Sigmoid colon (tissue), 7 donors: ENCODE data around the gene CCDC24. TPM values are rescaled to one million over a fixed set of nuclear protein-coding genes. Genes with fewer than 3 reads are reported as not detected.

Experiments used
- DNase-seq: peaks from one replicate; pipeline ENCODE4 v3.0.0-alpha.2; 2019
- H3K27ac ChIP-seq, 4 donors: fragments of 200-600 bp; sonication (generic); one replicate each; pipeline ENCODE4 v1.5.1; 2016 to 2019; ENCODE audit warnings: mild to moderate bottlenecking in 1 of 4
- H3K27me3 ChIP-seq, 3 donors: fragments of 200-600 bp; sonication (generic); one replicate each; pipeline ENCODE4 v1.5.1; 2019; ENCODE audit warnings: mild to moderate bottlenecking in 1 of 3
- H3K36me3 ChIP-seq, 4 donors: fragments of 200-600 bp; sonication (generic); one replicate each; pipeline ENCODE4 v1.5.1; 2016 to 2019
- H3K4me1 ChIP-seq, 4 donors: fragments of 200-600 bp; sonication (generic); one replicate each; pipeline ENCODE4 v1.5.1; 2017 to 2019
- H3K4me3 ChIP-seq, 4 donors: fragments of 200-600 bp; sonication (generic); one replicate each; pipeline ENCODE4 v1.5.1; 2017 to 2019; ENCODE audit warnings: mild to moderate bottlenecking in 2 of 4, moderate library complexity in 1 of 4
- H3K9me3 ChIP-seq, 4 donors: fragments of 200-600 bp in 3 of 4; sonication (generic) in 3 of 4; one replicate each; pipeline versions ENCODE4 v1.5.1 to v1.6.1; 2013 to 2019
- CTCF ChIP-seq, 4 experiments: fragments of 450-650 bp in 3 of 4; fragments of 200-600 bp in 1 of 4; IDR thresholded peaks; one replicate each; pipeline ENCODE4 v1.5.1; 2016 to 2019; ENCODE audit warnings: antibody characterized with exemption in 4 of 4, mild to moderate bottlenecking in 3 of 4, moderate library complexity in 2 of 4
- EP300 ChIP-seq, 4 donors: sonication (generic); formaldehyde crosslinking; IDR thresholded peaks; one replicate each; pipeline ENCODE4 v1.6.1; 2017; ENCODE audit warnings: antibody characterized with exemption in 4 of 4
- POLR2A ChIP-seq, 2 donors: fragments of 450-650 bp; IDR thresholded peaks; one replicate each; pipeline ENCODE4 v1.6.1; 2016; ENCODE audit warnings: antibody characterized with exemption in 2 of 2, mild to moderate bottlenecking in 2 of 2, moderate library complexity in 2 of 2
- POLR2AphosphoS5 ChIP-seq, 4 donors: sonication (generic); formaldehyde crosslinking; IDR thresholded peaks; one replicate each; pipeline ENCODE4 v1.6.1; 2017; ENCODE audit warnings: antibody characterized with exemption in 4 of 4
- WGBS, 2 donors: extraction: QIAGEN DNeasy Blood & Tissue Kit; methylation state at CpG; one replicate each; pipeline ENCODE4 v1.1.7; 2013; 5-methylcytosine and 5-hydroxymethylcytosine counted together
- intact Hi-C: fragments of 100-400 bp; cut with DNase I; formaldehyde crosslinking; loops from one replicate; pipeline ENCODE4 v1.15.1; 2023
- polyA plus RNA-seq, 3 donors: library from polyadenylated mRNA; stranded (reverse); fragments of 200-250 nt; gene quantifications; one replicate each; pipeline ENCODE4 v1.2.3, GENCODE V29; 2013
- total RNA-seq, 4 donors: library from RNA; depleted of rRNA; stranded (reverse); fragments of >200 nt; gene quantifications; one replicate each; pipeline ENCODE4 v1.1.0, GENCODE V29; 2016
- donor health status: healthy with polysubstance abuse.
- donor health status: Bipolar disorder and iron deficiency.
- donor health status: healthy.

CCDC24 gene
- total and polyA plus RNA-seq, 7 donors: 2.7 to 19.2 (median 6.6) TPM

GRCh38 chr1:43956234-43956633, 35.2 kb upstream of the CCDC24 start:
- Histone ChIP-seq H3K36me3 (peaks cover 0 to 59% (median 36%) of the 10 kb centered on the region in 4 donors), H3K27ac (no peak overlapping the region), H3K9me3 (no peaks in the 10 kb centered on the region), H3K4me1 (no peaks in the 10 kb centered on the region), H3K4me3 (no peak overlapping the region), H3K27me3 (no peaks in the 10 kb centered on the region)
- 97 to 98% methylated on average over 8 of the region's 8 CpGs for WGBS, 2 donors
- TF ChIP-seq EP300 (IDR thresholded peaks at IDR 0.05): no peak
- TF ChIP-seq CTCF (IDR thresholded peaks at IDR 0.05): no peak
- TF ChIP-seq POLR2AphosphoS5 (IDR thresholded peaks at IDR 0.05): no peak
- no peak for TF ChIP-seq POLR2A (IDR thresholded peaks at IDR 0.05)
- no peak for DNase-seq
- intact Hi-C loops: no loop called here

- Histone ChIP-seq H3K9me3 (no peaks in the 10 kb centered on the region), H3K4me1 (no peaks in the 10 kb centered on the region), H3K4me3 (no peak overlapping the region), H3K27me3 (no peaks in the 10 kb centered on the region), H3K27ac (no peak overlapping the region), H3K36me3 (peaks cover 0 to 72% (median 42%) of the 10 kb centered on the region in 4 donors)
- intact Hi-C loops: no loop called here
- TF ChIP-seq EP300 (IDR thresholded peaks at IDR 0.05) (no peak), POLR2AphosphoS5 (IDR thresholded peaks at IDR 0.05) (no peak), CTCF (IDR thresholded peaks at IDR 0.05) (no peak), POLR2A (IDR thresholded peaks at IDR 0.05) (no peak)
- WGBS, 2 donors: 88 to 93% methylated on average over 7 of the region's 7 CpGs
- no peak for DNase-seq
These were observed 33.9 kb upstream of the CCDC24 start for GRCh38 chr1:43957407-43958040.

GRCh38 chr1:43958351-43959255, 32.8 kb upstream of the CCDC24 start:
- intact Hi-C loops: no loop called here
- H3K36me3 ChIP-seq: peaks cover 0 to 83% (median 47%) of the 10 kb centered on the region in 4 donors

GRCh38 chr1:43960798-43961197, 30.6 kb upstream of the CCDC24 start:
- no peak for DNase-seq
- Histone ChIP-seq H3K27ac (no peak overlapping the region), H3K36me3 (peaks cover 0 to 97% (median 49%) of the 10 kb centered on the region in 4 donors), H3K4me3 (no peak overlapping the region), H3K4me1 (no peaks in the 10 kb centered on the region), H3K9me3 (no peaks in the 10 kb centered on the region), H3K27me3 (no peaks in the 10 kb centered on the region)
- no peak for TF ChIP-seq CTCF (IDR thresholded peaks at IDR 0.05)
- TF ChIP-seq EP300 (IDR thresholded peaks at IDR 0.05): no peak
- no peak for TF ChIP-seq POLR2AphosphoS5 (IDR thresholded peaks at IDR 0.05)
- no peak for TF ChIP-seq POLR2A (IDR thresholded peaks at IDR 0.05)
- intact Hi-C loops: no loop called here
- 96% methylated on average over 8 of the region's 8 CpGs for WGBS, 2 donors

More at GRCh38 chr1:43958351-43959255, 32.8 kb upstream of the CCDC24 start:
- TF ChIP-seq POLR2AphosphoS5 (IDR thresholded peaks at IDR 0.05) (no peak), EP300 (IDR thresholded peaks at IDR 0.05) (no peak), POLR2A (IDR thresholded peaks at IDR 0.05) (no peak), CTCF (IDR thresholded peaks at IDR 0.05) (no peak)
- Histone ChIP-seq H3K4me3 (no peak overlapping the region), H3K9me3 (no peaks in the 10 kb centered on the region), H3K4me1 (no peaks in the 10 kb centered on the region), H3K27me3 (no peaks in the 10 kb centered on the region), H3K27ac (no peak overlapping the region)
- no peak for DNase-seq
- WGBS, 2 donors: 91 to 93% methylated on average over 9 of the region's 9 CpGs
